ENCODE measurements around the gene DSCAML1.

The DSCAML1 gene

DNA sequence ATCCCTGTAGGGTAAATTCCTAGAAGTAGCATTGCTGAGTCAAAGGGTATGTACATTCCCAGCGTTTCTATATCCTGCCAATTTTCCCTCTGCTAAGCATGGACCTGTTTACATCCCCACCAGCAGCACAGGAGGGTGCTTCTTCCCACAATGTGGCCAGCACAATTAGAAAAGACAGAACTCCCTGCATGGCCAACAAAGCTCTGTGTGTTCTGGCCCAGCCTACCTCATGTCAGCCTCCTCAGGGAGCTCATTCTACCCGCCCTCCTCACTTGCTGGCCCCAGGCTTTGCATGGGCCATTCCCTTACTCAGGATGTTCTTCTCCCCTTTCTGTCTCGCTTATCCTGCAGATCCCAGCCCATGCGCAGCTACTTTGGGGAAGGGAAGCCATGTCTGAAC, 186.1 kb downstream of the DSCAML1 start:
- H3K9me3 ChIP-seq (ENCODE audit: insufficient read depth, low read length) = no peaks in the 10 kb centered on the region
- peaks cover 43% of the 10 kb centered on the region for H3K4me1 ChIP-seq (ENCODE audit: low read length)
- TF ChIP-seq EZH2phosphoT487 (IDR thresholded peaks at IDR 0.05; ENCODE audit: low read depth) = no peak
- TF ChIP-seq CTCF (IDR thresholded peaks at IDR 0.05; ENCODE audit: low read depth, low read length) = no peak
- no peaks in the 10 kb centered on the region for H3K79me2 ChIP-seq (ENCODE audit: low read length)
- H2AFZ ChIP-seq (ENCODE audit: low read depth, low read length) = no peak overlapping the region
- H3K36me3 ChIP-seq (replicated peaks; ENCODE audit: low read depth, low read length) = no peaks in the 10 kb centered on the region
- no peak overlapping the region for H3K4me3 ChIP-seq (ENCODE audit: low read length)
- no peak overlapping the region for H3K27ac ChIP-seq (ENCODE audit: low read length)
- H4K20me1 ChIP-seq (ENCODE audit: insufficient read depth, low read length) = no peaks in the 10 kb centered on the region
- H3K9ac ChIP-seq (ENCODE audit: low read length) = no peak overlapping the region
- H3K27me3 ChIP-seq (ENCODE audit: low read depth, low read length) = 0 out of 2 replicates have a peak, but pooled peaks cover 6% of the 10 kb centered on the region
- H3K4me2 ChIP-seq (ENCODE audit: low read length) = peak overlapping the region; percentile 75; the same call in 1 of the 2 replicates

GRCh38 chr11:117610045-117610444, 187.0 kb downstream of the DSCAML1 start:
- peaks cover 45% of the 10 kb centered on the region for H3K4me1 ChIP-seq (ENCODE audit: low read length)
- H3K9ac ChIP-seq (ENCODE audit: low read length) = peak overlapping the region; percentile 32; the same call in 1 of the 2 replicates
- 0 out of 2 replicates have a peak, but pooled peaks cover 6% of the 10 kb centered on the region for H3K27me3 ChIP-seq (ENCODE audit: low read depth, low read length)
- H3K79me2 ChIP-seq (ENCODE audit: low read length) = no peaks in the 10 kb centered on the region
- H3K36me3 ChIP-seq (replicated peaks; ENCODE audit: low read depth, low read length) = no peaks in the 10 kb centered on the region
- H3K9me3 ChIP-seq (ENCODE audit: insufficient read depth, low read length) = no peaks in the 10 kb centered on the region
- H3K27ac ChIP-seq (ENCODE audit: low read length) = peak overlapping the region; percentile 34
- peak overlapping the region; percentile 75 for H3K4me2 ChIP-seq (ENCODE audit: low read length)
- TF ChIP-seq CTCF (IDR thresholded peaks at IDR 0.05; ENCODE audit: low read depth, low read length) = 0 out of 2 replicates have a peak, but pooled peaks have one; percentile 8
- TF ChIP-seq EZH2phosphoT487 (IDR thresholded peaks at IDR 0.05; ENCODE audit: low read depth) = no peak
- peak overlapping the region; percentile 28; the same call in 1 of the 2 replicates for H2AFZ ChIP-seq (ENCODE audit: low read depth, low read length)
- H3K4me3 ChIP-seq (ENCODE audit: low read length) = peak overlapping the region; percentile 52
- no peaks in the 10 kb centered on the region for H4K20me1 ChIP-seq (ENCODE audit: insufficient read depth, low read length)

GRCh38 chr11:117607449-117607848, 189.6 kb downstream of the DSCAML1 start:
- Histone ChIP-seq H3K4me3 (ENCODE audit: low read length) (no peak overlapping the region), H2AFZ (ENCODE audit: low read depth, low read length) (no peak overlapping the region), H3K27me3 (ENCODE audit: low read depth, low read length) (0 out of 2 replicates have a peak, but pooled peaks cover 4% of the 10 kb centered on the region), H4K20me1 (ENCODE audit: insufficient read depth, low read length) (no peaks in the 10 kb centered on the region), H3K79me2 (ENCODE audit: low read length) (no peaks in the 10 kb centered on the region), H3K9ac (ENCODE audit: low read length) (no peak overlapping the region; the same call in 1 of the 2 replicates), H3K4me1 (ENCODE audit: low read length) (peaks cover 45% of the 10 kb centered on the region), H3K36me3 (replicated peaks; ENCODE audit: low read depth, low read length) (no peaks in the 10 kb centered on the region), H3K4me2 (ENCODE audit: low read length) (peak overlapping the region; percentile 52), H3K9me3 (ENCODE audit: insufficient read depth, low read length) (no peaks in the 10 kb centered on the region), H3K27ac (ENCODE audit: low read length) (no peak overlapping the region)
- TF ChIP-seq CTCF (IDR thresholded peaks at IDR 0.05; ENCODE audit: low read depth, low read length) = no peak
- TF ChIP-seq EZH2phosphoT487 (IDR thresholded peaks at IDR 0.05; ENCODE audit: low read depth) = no peak

DNA sequence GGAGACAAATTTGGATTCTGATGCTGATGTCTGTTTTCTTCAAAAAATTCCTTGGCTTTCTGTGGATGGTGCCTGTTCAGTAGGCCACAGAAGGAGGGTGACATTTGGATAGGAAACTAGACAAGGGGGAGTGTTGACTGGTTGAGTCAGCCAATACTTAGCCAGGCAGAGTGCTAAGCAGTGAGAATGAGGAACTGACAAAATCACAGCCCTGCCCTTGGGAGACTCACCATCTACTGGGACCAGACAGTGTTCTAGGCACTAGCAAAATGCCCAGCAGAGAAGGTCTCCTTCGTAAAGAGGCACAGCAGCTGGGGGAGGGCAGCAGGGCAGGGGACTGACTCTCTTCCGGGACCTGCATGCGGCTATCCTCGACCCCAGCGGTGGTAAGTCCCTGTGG, 190.2 kb downstream of the DSCAML1 start:
- TF ChIP-seq CTCF (IDR thresholded peaks at IDR 0.05; ENCODE audit: low read depth, low read length) (no peak), EZH2phosphoT487 (IDR thresholded peaks at IDR 0.05; ENCODE audit: low read depth) (no peak)
- Histone ChIP-seq H3K9me3 (ENCODE audit: insufficient read depth, low read length) (no peaks in the 10 kb centered on the region), H3K79me2 (ENCODE audit: low read length) (no peaks in the 10 kb centered on the region), H3K4me3 (ENCODE audit: low read length) (peak overlapping the region; percentile 21), H3K36me3 (replicated peaks; ENCODE audit: low read depth, low read length) (no peaks in the 10 kb centered on the region), H3K9ac (ENCODE audit: low read length) (no peak overlapping the region), H3K4me1 (ENCODE audit: low read length) (peaks cover 45% of the 10 kb centered on the region), H3K27ac (ENCODE audit: low read length) (no peak overlapping the region), H3K4me2 (ENCODE audit: low read length) (peak overlapping the region; percentile 52), H3K27me3 (ENCODE audit: low read depth, low read length) (no peaks in the 10 kb centered on the region), H4K20me1 (ENCODE audit: insufficient read depth, low read length) (no peaks in the 10 kb centered on the region), H2AFZ (ENCODE audit: low read depth, low read length) (no peak overlapping the region)
